ENCODE measurements around the gene TRIM45.

GRCh38 chr1:117169871-117170596, 48.5 kb upstream of the TRIM45 start:
- TF ChIP-seq CTCF (conservative IDR thresholded peaks at IDR 0.05; ENCODE audit: low read depth, low read length), result no peak
- TF ChIP-seq CHD1 (IDR thresholded peaks at IDR 0.05; ENCODE audit: low read depth, low read length), result no peak
- no peak for TF ChIP-seq POLR2A (IDR thresholded peaks at IDR 0.05; ENCODE audit: low read depth, low read length)
- TF ChIP-seq MAZ (IDR thresholded peaks at IDR 0.05; ENCODE audit: borderline replicate concordance, low read depth, low read length), result no peak
- TF ChIP-seq BHLHE40 (IDR thresholded peaks at IDR 0.05; ENCODE audit: low read depth, low read length), result no peak
- no peak for TF ChIP-seq RAD21 (IDR thresholded peaks at IDR 0.05; ENCODE audit: low read length)

Measured in IMR-90 (cell line).